ENCODE measurements around the gene PTCD1.
A peak's percentile ranks its signal among the peaks of the same experiment; 100 is the strongest.
"Not testable (repeated sequence)": the region's sequence is repeated elsewhere in the genome, so short reads cannot be mapped to it uniquely, and the experiment has no call there.

Gene PTCD1

GRCh38 chr7:99387239-99387635 lies 51.4 kb downstream of the PTCD1 start:
- not testable (repeated sequence) for DNase-seq

- no peak for DNase-seq
These were observed 51.9 kb downstream of the PTCD1 start for GRCh38 chr7:99386584-99387238.

GRCh38 chr7:99385564-99385963 lies 53.0 kb downstream of the PTCD1 start:
- no peak for DNase-seq

GRCh38 chr7:99384523-99384922 lies 54.1 kb downstream of the PTCD1 start:
- no peak for DNase-seq

GRCh38 chr7:99383791-99384370 lies 54.7 kb downstream of the PTCD1 start:
- DNase-seq = no peak

- DNase-seq = no peak
These were observed 55.4 kb downstream of the PTCD1 start for GRCh38 chr7:99383203-99383602.

GRCh38 chr7:99381664-99382075 lies 56.9 kb downstream of the PTCD1 start:
- DNase-seq = no peak

GRCh38 chr7:99380823-99381663 lies 57.6 kb downstream of the PTCD1 start:
- no peak for DNase-seq

- DNase-seq = no peak
These were observed 58.4 kb downstream of the PTCD1 start for GRCh38 chr7:99380032-99380822.

GRCh38 chr7:99379693-99380031 lies 58.9 kb downstream of the PTCD1 start:
- DNase-seq = not testable (repeated sequence)

- no peak for DNase-seq
These were observed 59.5 kb downstream of the PTCD1 start for GRCh38 chr7:99379043-99379577.

- DNase-seq = peak; percentile 40
These were observed 63.4 kb downstream of the PTCD1 start for GRCh38 chr7:99375070-99375807.

GRCh38 chr7:99374111-99375064 lies 64.2 kb downstream of the PTCD1 start, which contains the start of gene ARPC1B:
TSS of gene ARPC1B (plus strand) at chr7:99374730. CDS start at chr7:99385715, 10,985 bp downstream.
- peak; percentile 43 for DNase-seq

- DNase-seq = no peak
These were observed 65.2 kb downstream of the PTCD1 start for GRCh38 chr7:99373091-99374066.

GRCh38 chr7:99372275-99373090 lies 66.1 kb downstream of the PTCD1 start:
- DNase-seq = no peak

GRCh38 chr7:99371376-99371920 lies 67.2 kb downstream of the PTCD1 start:
- DNase-seq = no peak

- no peak for DNase-seq
These were observed 68.7 kb downstream of the PTCD1 start for GRCh38 chr7:99369767-99370391.
